ENCODE results near the gene ZEB2. TPM values are rescaled to one million over a fixed set of nuclear protein-coding genes. Genes with fewer than 3 reads are reported as not detected.

The ZEB2 gene
- total and polyA plus RNA-seq, 2 donors (not counting 3 experiments of a cell fraction or from before 2014, with no cell fraction given): 17.9 to 49.6 TPM

- Histone ChIP-seq H3K27me3 (ENCODE audit: control insufficient read depth in 2 of 2, insufficient read depth in 2 of 2, low read length in 2 of 2) (no peaks in the 10 kb centered on the region), H4K20me1 (replicated peaks; ENCODE audit: control insufficient read depth, extremely low read depth, insufficient read depth, low read length) (no peaks in the 10 kb centered on the region), H3K4me2 (ENCODE audit: insufficient read depth, low read length) (no peak overlapping the region), H3K36me3 (ENCODE audit: control insufficient read depth in 2 of 2, extremely low read depth in 1 of 2, insufficient read depth in 2 of 2, low read length in 2 of 2) (no peaks in the 10 kb centered on the region), H3K79me2 (ENCODE audit: control insufficient read depth, insufficient read depth, low read length) (no peaks in the 10 kb centered on the region), H3K9me3 (replicated peaks; ENCODE audit: control insufficient read depth, insufficient read depth, low read length) (no peaks in the 10 kb centered on the region), H3K4me3 (replicated peaks in 1 of 3; ENCODE audit: insufficient read depth in 1 of 3, low read depth in 1 of 3, low read length in 3 of 3) (no peak overlapping the region), H3K9ac (replicated peaks; ENCODE audit: extremely low read depth, insufficient read depth, low read length) (no peak overlapping the region), H3K27ac (ENCODE audit: insufficient read depth, low read depth, low read length) (no peak overlapping the region), H3K9me1 (replicated peaks; ENCODE audit: control insufficient read depth, extremely low read depth, insufficient read depth, low read length) (no peaks in the 10 kb centered on the region), H2AFZ (ENCODE audit: low read depth, low read length) (no peak overlapping the region), H3K4me1 (ENCODE audit: control insufficient read depth, extremely low read depth, insufficient read depth, low read length) (peaks cover 3% of the 10 kb centered on the region)
- ChIA-PET POLR2A (no interaction called here), CTCF (no interaction called here)
- TF ChIP-seq POLR2AphosphoS5 (IDR thresholded peaks at IDR 0.05; ENCODE audit: insufficient read depth, low read depth, low read length): no peak
- no peak for TF ChIP-seq MAX (IDR thresholded peaks at IDR 0.05; ENCODE audit: insufficient read depth, insufficient read length)
- no peak for TF ChIP-seq FOS (IDR thresholded peaks at IDR 0.05; ENCODE audit: borderline replicate concordance, insufficient read depth, low read length)
- no peak for TF ChIP-seq EZH2 (IDR thresholded peaks at IDR 0.05; ENCODE audit: borderline replicate concordance, low read depth, low read length, severe bottlenecking)
- TF ChIP-seq CTCF (IDR thresholded peaks at IDR 0.05; ENCODE audit: extremely low read depth in 1 of 2, insufficient read depth in 1 of 2, low read depth in 1 of 2, low read length in 2 of 2): no peak
- TF ChIP-seq MYC (IDR thresholded peaks at IDR 0.05; ENCODE audit: low read depth, low read length): no peak
- no peak for TF ChIP-seq GATA2 (IDR thresholded peaks at IDR 0.05; ENCODE audit: insufficient read depth, insufficient read length, low read depth, low read length)
- no peak for TF ChIP-seq POLR2A (IDR thresholded peaks at IDR 0.05; ENCODE audit: low read depth, low read length)
- no peak for TF ChIP-seq JUN (IDR thresholded peaks at IDR 0.05; ENCODE audit: borderline replicate concordance, insufficient read depth, insufficient read length, low read depth)
- dilution Hi-C loops (cut with MboI; ENCODE audit: extremely low pct_ligation_motif_present, low sequenced_read_pairs): no loop called here
- intact Hi-C loops (cut with micrococcal nuclease): no loop called here
- FAIRE-seq (no peak), DNase-seq (ENCODE audit: low read depth, low spot score) (no peak)
- no TSS peak for BruUV-seq (replicated peaks)
Measured at GRCh38 chr2:144378551-144378950, 141.4 kb downstream of the ZEB2 start.

All from endothelial cell of umbilical vein (primary cell).